ENCODE results near the gene FXR2. TPM values are rescaled to one million over a fixed set of nuclear protein-coding genes. Genes with fewer than 3 reads are reported as not detected.

Gene FXR2
- total and polyA plus RNA-seq, 10 of the 15 experiments (the other 5 are each of a cell fraction or from before 2014, with no cell fraction given): 1.6 to 33.3 (median 22.0) TPM

GRCh38 chr17:7561589-7562207 lies 53.0 kb downstream of the FXR2 start, which contains the start of gene SENP3 (continued):
- TF ChIP-seq ZBTB33 (IDR thresholded peaks at IDR 0.05) (no peak), ZBTB11 (CRISPR knock-in tag; IDR thresholded peaks at IDR 0.05) (no peak), KAT2A (conservative IDR thresholded peaks at IDR 0.05; ENCODE audit: control insufficient read depth, low read depth, low read length) (no peak), IKZF1 (conservative IDR thresholded peaks at IDR 0.05) (peak; percentile 74), ZNF592 (IDR thresholded peaks at IDR 0.05) (no peak), STAT1 (conservative IDR thresholded peaks at IDR 0.05) (no peak), YY1 (IDR thresholded peaks at IDR 0.05; ENCODE audit: low read depth, low read length) (0 out of 2 replicates have a peak, but pooled peaks have one; percentile 11), MAX (IDR thresholded peaks at IDR 0.05; ENCODE audit: low read depth, low read length) (peak; percentile 13; the same call in 1 of the 2 replicates), ZNF207 (IDR thresholded peaks at IDR 0.05; ENCODE audit: borderline replicate concordance) (no peak), RAD21 (IDR thresholded peaks at IDR 0.05; ENCODE audit: insufficient read depth, low read depth, low read length) (no peak), GABPA (IDR thresholded peaks at IDR 0.05; ENCODE audit: low read depth) (no peak), BRCA1 (IDR thresholded peaks at IDR 0.05; ENCODE audit: low read depth, low read length) (no peak), RCOR1 (conservative IDR thresholded peaks at IDR 0.05; ENCODE audit: low read depth, low read length) (no peak), TBL1XR1 (IDR thresholded peaks at IDR 0.05; ENCODE audit: low read depth, low read length) (no peak), RAD51 (IDR thresholded peaks at IDR 0.05) (no peak), TCF7 (IDR thresholded peaks at IDR 0.05; ENCODE audit: borderline replicate concordance) (no peak), KLF5 (IDR thresholded peaks at IDR 0.05; ENCODE audit: partially characterized antibody) (no peak), BMI1 (IDR thresholded peaks at IDR 0.05; ENCODE audit: borderline replicate concordance) (no peak), ZBED1 (IDR thresholded peaks at IDR 0.05; ENCODE audit: borderline replicate concordance) (no peak), CHD1 (IDR thresholded peaks at IDR 0.05; ENCODE audit: low read depth, low read length) (no peak), GATAD2B (conservative IDR thresholded peaks at IDR 0.05; ENCODE audit: low read depth) (no peak), CBX3 (IDR thresholded peaks at IDR 0.05; ENCODE audit: borderline replicate concordance, low read depth) (no peak)
